ENCODE data around the gene PSTPIP2. TPM values are rescaled to one million over a fixed set of nuclear protein-coding genes. Genes with fewer than 3 reads are reported as not detected.

The PSTPIP2 gene
- total RNA-seq, 1 experiment from 2014 or later: 3.3 TPM

- no peak overlapping the region for H2BK20ac ChIP-seq (ENCODE audit: low read depth, low read length, poor library complexity, severe bottlenecking)
- no peak for DNase-seq
- no peaks in the 10 kb centered on the region for H3K27me3 Mint-ChIP-seq (ENCODE audit: low read depth)
Observed at GRCh38 chr18:45997700-45998151, 74.3 kb downstream of the PSTPIP2 start.

More at GRCh38 chr18:45997700-45998151, 74.3 kb downstream of the PSTPIP2 start:
- peak overlapping the region; percentile 73 for H3K14ac ChIP-seq (ENCODE audit: insufficient read depth, low read length)
- WGBS (ENCODE audit: extremely low coverage, insufficient read length, low lambda C conversion rate): no CpG with 5 or more reads among the region's 8 CpGs
- no peak overlapping the region for H3K9ac ChIP-seq (ENCODE audit: extremely low read depth, insufficient read length, low read length)
- H2AK5ac ChIP-seq (ENCODE audit: insufficient read length, low read length): no peak overlapping the region
- H3T11ph ChIP-seq (ENCODE audit: low read length): no peak overlapping the region
- no peak overlapping the region for H2BK12ac ChIP-seq (ENCODE audit: insufficient read length, low read depth, low read length)
- no peak overlapping the region for H3K4me2 ChIP-seq (ENCODE audit: insufficient read depth, insufficient read length, low read length)
- H3K79me1 ChIP-seq (ENCODE audit: insufficient read depth, low read depth, low read length, poor library complexity, severe bottlenecking): no peaks in the 10 kb centered on the region
- no peak overlapping the region for H3K27ac ChIP-seq (ENCODE audit: insufficient read length, low read depth, low read length)
- H3K79me2 ChIP-seq (ENCODE audit: insufficient read depth, low read length): no peaks in the 10 kb centered on the region
- H4K20me1 ChIP-seq (ENCODE audit: control insufficient read depth, insufficient read depth, insufficient read length): no peaks in the 10 kb centered on the region
- Mint-ChIP-seq H3K4me1 (peaks cover 14% of the 10 kb centered on the region in 2 experiments; a peak in 3 of 4 replicates), H3K4me3 (no peak overlapping the region), H3K27ac (no peak overlapping the region), H3K9me3 (peaks cover 8 to 13% of the 10 kb centered on the region in 2 experiments; a peak in 4 of 5 replicates), H3K36me3 (ENCODE audit: insufficient read depth in 1 of 3, low read depth in 3 of 3) (peaks cover 0 to 1% (median 0%) of the 10 kb centered on the region in 3 experiments; a peak in 1 of 7 replicates)
- no peaks in the 10 kb centered on the region; the same call in 1 of the 2 replicates for H3K4me1 ChIP-seq (ENCODE audit: insufficient read depth, low read length)
- H4K8ac ChIP-seq (replicated peaks; ENCODE audit: insufficient read length, low read depth, low read length): no peak overlapping the region
- TF ChIP-seq, protein P1, sequence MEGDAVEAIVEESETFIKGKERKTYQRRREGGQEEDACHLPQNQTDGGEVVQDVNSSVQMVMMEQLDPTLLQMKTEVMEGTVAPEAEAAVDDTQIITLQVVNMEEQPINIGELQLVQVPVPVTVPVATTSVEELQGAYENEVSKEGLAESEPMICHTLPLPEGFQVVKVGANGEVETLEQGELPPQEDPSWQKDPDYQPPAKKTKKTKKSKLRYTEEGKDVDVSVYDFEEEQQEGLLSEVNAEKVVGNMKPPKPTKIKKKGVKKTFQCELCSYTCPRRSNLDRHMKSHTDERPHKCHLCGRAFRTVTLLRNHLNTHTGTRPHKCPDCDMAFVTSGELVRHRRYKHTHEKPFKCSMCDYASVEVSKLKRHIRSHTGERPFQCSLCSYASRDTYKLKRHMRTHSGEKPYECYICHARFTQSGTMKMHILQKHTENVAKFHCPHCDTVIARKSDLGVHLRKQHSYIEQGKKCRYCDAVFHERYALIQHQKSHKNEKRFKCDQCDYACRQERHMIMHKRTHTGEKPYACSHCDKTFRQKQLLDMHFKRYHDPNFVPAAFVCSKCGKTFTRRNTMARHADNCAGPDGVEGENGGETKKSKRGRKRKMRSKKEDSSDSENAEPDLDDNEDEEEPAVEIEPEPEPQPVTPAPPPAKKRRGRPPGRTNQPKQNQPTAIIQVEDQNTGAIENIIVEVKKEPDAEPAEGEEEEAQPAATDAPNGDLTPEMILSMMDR (conservative IDR thresholded peaks at IDR 0.05): no peak
- no peak overlapping the region for H2BK5ac ChIP-seq (ENCODE audit: insufficient read length, low read length)
- H2BK120ac ChIP-seq (ENCODE audit: low read depth, low read length, poor library complexity, severe bottlenecking): no peak overlapping the region
- H3K23ac ChIP-seq (ENCODE audit: insufficient read length, low read depth, low read length): no peak overlapping the region
- no peaks in the 10 kb centered on the region for H3K27me3 ChIP-seq (ENCODE audit: insufficient read depth, low read length)
- no peaks in the 10 kb centered on the region for H3K23me2 ChIP-seq (ENCODE audit: insufficient read length, low read depth, low read length, poor library complexity, severe bottlenecking)
- H2AFZ ChIP-seq (ENCODE audit: low read length): no peak overlapping the region
- H4K91ac ChIP-seq (ENCODE audit: insufficient read length, low read depth, low read length): no peak overlapping the region
- peak overlapping the region; percentile 32 for H3K18ac ChIP-seq (ENCODE audit: insufficient read length, low read depth, low read length)
- H3K9me3 ChIP-seq (ENCODE audit: control insufficient read depth, low read depth, low read length): no peaks in the 10 kb centered on the region
- H4K5ac ChIP-seq (ENCODE audit: insufficient read length, low read depth, low read length): no peak overlapping the region
- H2BK15ac ChIP-seq (ENCODE audit: low read depth, low read length): no peak overlapping the region
- no peak overlapping the region for H3K4ac ChIP-seq (ENCODE audit: low read depth, low read length)
- H3K56ac ChIP-seq (ENCODE audit: insufficient read length, low read depth, low read length): no peak overlapping the region
